B cell (primary cell): Measurements from ENCODE around the gene GPLD1. TPM values are rescaled to one million over a fixed set of nuclear protein-coding genes. Genes with fewer than 3 reads are reported as not detected.

Experiments used
- ATAC-seq: fragments of 200-7000 bp; cut with Tn5 transposase; one replicate; pipeline ENCODE4 v1.10.0; 2021; ENCODE audit warnings: low read depth, mild to moderate bottlenecking, moderate number of reproducible peaks, moderate library complexity
- CTCF ChIA-PET: fragments of 350-600 bp; sonication (Branson Sonifier 250); formaldehyde crosslinking; loops from one replicate; lab custom pipeline; 2021; ENCODE audit warnings: antibody characterized with exemption, inconsistent platforms; lab: Charles Lee
- POLR2A ChIA-PET: fragments of 350-600 bp; sonication (Branson Sonifier 250); formaldehyde crosslinking; loops from one replicate; lab custom pipeline; 2021; ENCODE audit warnings: antibody characterized with exemption; lab: Charles Lee
- DNase-seq: peaks from one replicate; pipeline ENCODE4 v3.0.0; 2013
- H2AFZ ChIP-seq: 2 replicates; pipeline ENCODE4 v1.6.1; 2012; ENCODE audit warnings: mild to moderate bottlenecking, low read depth, low read length; ENCODE audit not compliant: insufficient read depth, poor library complexity, severe bottlenecking
- H3K27ac ChIP-seq, 2 donors: 1 replicate in 1 of 2; 2 replicates in 1 of 2; pipeline ENCODE4 v1.5.1; 2012 to 2013; ENCODE audit warnings: low read length in 2 of 2, mild to moderate bottlenecking in 2 of 2, moderate library complexity in 1 of 2
- H3K27me3 ChIP-seq, 4 experiments: fragments of 200-600 bp in 1 of 4; sonication (generic) in 1 of 4; replicated peaks in 1 of 4; 1 replicate in 2 of 4; 2 replicates in 2 of 4; pipeline versions ENCODE4 v1.6.1 to v1.7.0; 2013 to 2016; ENCODE audit warnings: low read length in 3 of 4, mild to moderate bottlenecking in 2 of 4, mixed read lengths in 1 of 4, moderate library complexity in 1 of 4; ENCODE audit not compliant: insufficient read depth in 4 of 4, control insufficient read depth in 3 of 4; ENCODE audit errors: control extremely low read depth in 1 of 4
- H3K36me3 ChIP-seq, 2 experiments: replicated peaks in 1 of 2; 1 replicate in 1 of 2; 2 replicates in 1 of 2; pipeline versions ENCODE4 v1.6.1 to v1.7.1; 2013; ENCODE audit warnings: low read length in 1 of 2; ENCODE audit not compliant: insufficient read depth in 2 of 2, control insufficient read depth in 1 of 2; ENCODE audit errors: control extremely low read depth in 1 of 2, extremely low read depth in 1 of 2
- H3K4me1 ChIP-seq, 2 donors: fragments of 200-600 bp in 1 of 2; sonication (generic) in 1 of 2; 1 replicate in 1 of 2; 2 replicates in 1 of 2; pipeline versions ENCODE4 v1.5.1 to v1.6.1; 2013 to 2017; ENCODE audit warnings: low read length in 2 of 2; ENCODE audit not compliant: control insufficient read depth in 2 of 2, insufficient read depth in 2 of 2
- H3K4me2 ChIP-seq: replicated peaks from 2 replicates; pipeline ENCODE3; 2012; ENCODE audit warnings: mild to moderate bottlenecking, low read depth, low read length; ENCODE audit not compliant: poor library complexity, severe bottlenecking
- H3K4me3 ChIP-seq, 5 experiments: fragments of 200-600 bp in 1 of 5; sonication (generic) in 1 of 5; 1 replicate in 3 of 5; 2 replicates in 2 of 5; pipeline versions ENCODE4 v1.5.1 to v1.7.0; 2011 to 2016; ENCODE audit warnings: low read length in 4 of 5, mild to moderate bottlenecking in 4 of 5, low read depth in 2 of 5, control low read depth in 1 of 5, moderate library complexity in 1 of 5; ENCODE audit not compliant: insufficient read depth in 1 of 5; ENCODE audit errors: control extremely low read depth in 1 of 5, extremely low read depth in 1 of 5
- H3K79me2 ChIP-seq: fragments of 200-600 bp; sonication (generic); one replicate; pipeline ENCODE4 v1.6.0; 2016; ENCODE audit warnings: low read length; ENCODE audit not compliant: control insufficient read depth, insufficient read depth
- H3K9ac ChIP-seq: fragments of 200-600 bp; sonication (generic); 2 replicates; pipeline ENCODE4 v1.6.1; 2017; ENCODE audit warnings: mild to moderate bottlenecking, low read length, moderate library complexity
- H3K9me3 ChIP-seq, 3 donors: one replicate each; pipeline versions ENCODE4 v1.6.1 to v1.7.1; 2013; ENCODE audit warnings: low read length in 2 of 3; ENCODE audit not compliant: control insufficient read depth in 2 of 3, insufficient read depth in 1 of 3; ENCODE audit errors: control extremely low read depth in 1 of 3
- H4K20me1 ChIP-seq: 2 replicates; pipeline ENCODE4 v1.6.0; 2012; ENCODE audit warnings: mild to moderate bottlenecking, low read length; ENCODE audit not compliant: insufficient read depth, control insufficient read depth, poor library complexity, severe bottlenecking
- H3K27ac Mint-ChIP-seq: one replicate; pipeline ENCODE4 v1.8.0; 2021; ENCODE audit warnings: mixed read lengths
- H3K27me3 Mint-ChIP-seq: one replicate; pipeline ENCODE4 v1.8.0; 2021; ENCODE audit warnings: mixed read lengths
- H3K4me1 Mint-ChIP-seq: one replicate; pipeline ENCODE4 v1.8.0; 2021; ENCODE audit warnings: mixed read lengths
- H3K4me3 Mint-ChIP-seq: one replicate; pipeline ENCODE4 v1.8.0; 2021; ENCODE audit warnings: mixed read lengths
- H3K9me3 Mint-ChIP-seq: one replicate; pipeline ENCODE4 v1.8.0; 2022; ENCODE audit warnings: mixed read lengths; ENCODE audit not compliant: insufficient read depth
- EZH2 ChIP-seq: IDR thresholded peaks from 2 replicates; pipeline ENCODE4 v1.6.1; 2012; ENCODE audit warnings: borderline replicate concordance, low read depth, mild to moderate bottlenecking, moderate library complexity, low read length; ENCODE audit not compliant: insufficient read depth, poor library complexity, severe bottlenecking
- WGBS: methylation state at CpG from one replicate; pipeline ENCODE4 v1.1.5; 2013; ENCODE audit warnings: missing lambda C conversion rate; ENCODE audit not compliant: insufficient coverage; 5-methylcytosine and 5-hydroxymethylcytosine counted together
- intact Hi-C: fragments of 100-400 bp; cut with micrococcal nuclease; formaldehyde crosslinking; loops from one replicate; pipeline ENCODE4 v1.10.0; 2022
- polyA plus RNA-seq: library from polyadenylated mRNA; depleted of rRNA; stranded (reverse); fragments of >200 nt; gene quantifications from 2 replicates; pipeline ENCODE4 v1.2.3, GENCODE V29; 2012
- total RNA-seq, 2 donors: library from RNA; stranded (reverse); fragments of 120-200 nt in 1 of 2; gene quantifications; 1 replicate in 1 of 2; 2 replicates in 1 of 2; pipeline versions ENCODE4 v1.2.3 to v1.2.4, GENCODE V29; 2013 to 2022
- TF ChIP-seq, protein P1 (sequence below): fragments of 200-600 bp; IDR thresholded peaks from one replicate; pipeline ENCODE4 v1.8.0; 2022; ENCODE audit warnings: antibody characterized with exemption, mild to moderate bottlenecking

Gene GPLD1
- total and polyA plus RNA-seq, 2 donors (not counting 1 experiment from before 2014, with no cell fraction given): 1.9 to 7.0 TPM

GRCh38 chr6:24455061-24455460, 34.3 kb downstream of the GPLD1 start:
- H2AFZ ChIP-seq: no peak overlapping the region
- TF ChIP-seq, protein P1, sequence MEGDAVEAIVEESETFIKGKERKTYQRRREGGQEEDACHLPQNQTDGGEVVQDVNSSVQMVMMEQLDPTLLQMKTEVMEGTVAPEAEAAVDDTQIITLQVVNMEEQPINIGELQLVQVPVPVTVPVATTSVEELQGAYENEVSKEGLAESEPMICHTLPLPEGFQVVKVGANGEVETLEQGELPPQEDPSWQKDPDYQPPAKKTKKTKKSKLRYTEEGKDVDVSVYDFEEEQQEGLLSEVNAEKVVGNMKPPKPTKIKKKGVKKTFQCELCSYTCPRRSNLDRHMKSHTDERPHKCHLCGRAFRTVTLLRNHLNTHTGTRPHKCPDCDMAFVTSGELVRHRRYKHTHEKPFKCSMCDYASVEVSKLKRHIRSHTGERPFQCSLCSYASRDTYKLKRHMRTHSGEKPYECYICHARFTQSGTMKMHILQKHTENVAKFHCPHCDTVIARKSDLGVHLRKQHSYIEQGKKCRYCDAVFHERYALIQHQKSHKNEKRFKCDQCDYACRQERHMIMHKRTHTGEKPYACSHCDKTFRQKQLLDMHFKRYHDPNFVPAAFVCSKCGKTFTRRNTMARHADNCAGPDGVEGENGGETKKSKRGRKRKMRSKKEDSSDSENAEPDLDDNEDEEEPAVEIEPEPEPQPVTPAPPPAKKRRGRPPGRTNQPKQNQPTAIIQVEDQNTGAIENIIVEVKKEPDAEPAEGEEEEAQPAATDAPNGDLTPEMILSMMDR: no peak
- no peak for TF ChIP-seq EZH2
- H3K79me2 ChIP-seq: no peaks in the 10 kb centered on the region
- Mint-ChIP-seq H3K27me3 (no peaks in the 10 kb centered on the region), H3K4me3 (no peak overlapping the region), H3K9me3 (no peaks in the 10 kb centered on the region), H3K27ac (no peak overlapping the region), H3K4me1 (no peaks in the 10 kb centered on the region)
- no peak for ATAC-seq
- H3K36me3 ChIP-seq: no peaks in the 10 kb centered on the region
- CTCF ChIA-PET: no interaction called here
- POLR2A ChIA-PET: no interaction called here
- H3K9me3 ChIP-seq: no peaks in the 10 kb centered on the region
- no peaks in the 10 kb centered on the region for H3K4me1 ChIP-seq
- no peaks in the 10 kb centered on the region for H3K27me3 ChIP-seq
- no peaks in the 10 kb centered on the region for H4K20me1 ChIP-seq
- DNase-seq: no peak
- intact Hi-C loops: no loop called here
- no peak overlapping the region for H3K4me2 ChIP-seq
- H3K4me3 ChIP-seq: no peak overlapping the region
- H3K9ac ChIP-seq: no peak overlapping the region
- WGBS: 96% methylated on average over 3 of the region's 4 CpGs
- H3K27ac ChIP-seq: no peak overlapping the region

GRCh38 chr6:24454452-24454851, 34.9 kb downstream of the GPLD1 start:
- Mint-ChIP-seq H3K27me3 (no peaks in the 10 kb centered on the region), H3K4me1 (no peaks in the 10 kb centered on the region), H3K27ac (no peak overlapping the region), H3K4me3 (no peak overlapping the region), H3K9me3 (no peaks in the 10 kb centered on the region)
- no peak overlapping the region for H3K4me2 ChIP-seq
- no peak overlapping the region for H3K4me3 ChIP-seq
- WGBS: 94% methylated on average over 2 of the region's 5 CpGs
- no peak for ATAC-seq
- H4K20me1 ChIP-seq: no peaks in the 10 kb centered on the region
- H3K36me3 ChIP-seq: no peaks in the 10 kb centered on the region
- no peaks in the 10 kb centered on the region for H3K4me1 ChIP-seq
- TF ChIP-seq EZH2: no peak
- TF ChIP-seq, protein P1: no peak
- H3K9me3 ChIP-seq: no peaks in the 10 kb centered on the region
- no peak overlapping the region for H3K27ac ChIP-seq
- CTCF ChIA-PET: no interaction called here
- POLR2A ChIA-PET: no interaction called here
- no peaks in the 10 kb centered on the region for H3K27me3 ChIP-seq
- no peak for DNase-seq
- intact Hi-C loops: no loop called here
- H3K9ac ChIP-seq: no peak overlapping the region
- H3K79me2 ChIP-seq: no peaks in the 10 kb centered on the region
- no peak overlapping the region for H2AFZ ChIP-seq
